Osteoblast (primary cell): Measurements from ENCODE around the gene PADI3. TPM values are rescaled to one million over a fixed set of nuclear protein-coding genes. Genes with fewer than 3 reads are reported as not detected.

Source experiments
- DNase-seq: peaks from one replicate; pipeline ENCODE4 v3.0.0; 2011; ENCODE audit warnings: low spot score, mixed read lengths; ENCODE audit not compliant: insufficient read length; ENCODE audit errors: missing footprints
- H2AFZ ChIP-seq: 2 replicates; pipeline ENCODE4 v1.6.0; 2011; ENCODE audit warnings: mild to moderate bottlenecking, low read length
- H3K27ac ChIP-seq: 2 replicates; pipeline ENCODE4 v1.5.1; 2011; ENCODE audit warnings: mild to moderate bottlenecking, low read depth, low read length, moderate library complexity
- H3K27me3 ChIP-seq: 2 replicates; pipeline ENCODE4 v1.6.0; 2012; ENCODE audit warnings: mild to moderate bottlenecking, control low read depth, inconsistent platforms, low read length, moderate library complexity; ENCODE audit not compliant: insufficient read depth
- H3K36me3 ChIP-seq: 2 replicates; pipeline ENCODE4 v1.5.1; 2011; ENCODE audit warnings: mild to moderate bottlenecking, low read length, control low read depth, moderate library complexity; ENCODE audit not compliant: insufficient read depth
- H3K4me1 ChIP-seq: 2 replicates; pipeline ENCODE4 v1.5.1; 2011; ENCODE audit warnings: mild to moderate bottlenecking, low read length, control low read depth, moderate library complexity; ENCODE audit not compliant: insufficient read depth
- H3K4me2 ChIP-seq: 2 replicates; pipeline ENCODE4 v1.6.0; 2011; ENCODE audit warnings: mild to moderate bottlenecking, low read length; ENCODE audit not compliant: insufficient read depth
- H3K4me3 ChIP-seq: fragments of 200-600 bp; sonication (generic); 3 replicates; pipeline ENCODE4 v1.5.1; 2012; ENCODE audit warnings: mild to moderate bottlenecking, low read length, inconsistent platforms; ENCODE audit not compliant: insufficient read depth
- H3K79me2 ChIP-seq: 2 replicates; pipeline ENCODE4 v1.6.0; 2012; ENCODE audit warnings: mild to moderate bottlenecking, low read length, control low read depth, inconsistent platforms; ENCODE audit not compliant: insufficient read depth
- H3K9me3 ChIP-seq: 2 replicates; pipeline ENCODE4 v1.5.1; 2011; ENCODE audit warnings: low read depth, low read length, control low read depth
- H4K20me1 ChIP-seq: 2 replicates; pipeline ENCODE4 v1.6.0; 2012; ENCODE audit warnings: mild to moderate bottlenecking, low read length, control low read depth; ENCODE audit not compliant: insufficient read depth
- total RNA-seq: library from RNA; depleted of rRNA; stranded (reverse); fragments of >200 nt; gene quantifications from 2 replicates; pipeline ENCODE4 v1.2.3, GENCODE V29; 2012
- TF ChIP-seq, protein P1 (sequence below): IDR thresholded peaks from 2 replicates; pipeline ENCODE4 v1.5.1; 2011; ENCODE audit warnings: mild to moderate bottlenecking, low read depth, low read length, moderate library complexity; ENCODE audit errors: extremely low read depth

PADI3 gene
- total RNA-seq, 1 donor, result not detected

- Histone ChIP-seq H3K27me3 (peaks cover 4% of the 10 kb centered on the region), H3K4me1 (peaks cover 5% of the 10 kb centered on the region), H3K79me2 (no peaks in the 10 kb centered on the region), H3K4me2 (no peak overlapping the region), H2AFZ (no peak overlapping the region), H3K36me3 (no peaks in the 10 kb centered on the region), H3K27ac (no peak overlapping the region), H4K20me1 (no peaks in the 10 kb centered on the region), H3K9me3 (no peaks in the 10 kb centered on the region), H3K4me3 (no peak overlapping the region)
- TF ChIP-seq, protein P1, sequence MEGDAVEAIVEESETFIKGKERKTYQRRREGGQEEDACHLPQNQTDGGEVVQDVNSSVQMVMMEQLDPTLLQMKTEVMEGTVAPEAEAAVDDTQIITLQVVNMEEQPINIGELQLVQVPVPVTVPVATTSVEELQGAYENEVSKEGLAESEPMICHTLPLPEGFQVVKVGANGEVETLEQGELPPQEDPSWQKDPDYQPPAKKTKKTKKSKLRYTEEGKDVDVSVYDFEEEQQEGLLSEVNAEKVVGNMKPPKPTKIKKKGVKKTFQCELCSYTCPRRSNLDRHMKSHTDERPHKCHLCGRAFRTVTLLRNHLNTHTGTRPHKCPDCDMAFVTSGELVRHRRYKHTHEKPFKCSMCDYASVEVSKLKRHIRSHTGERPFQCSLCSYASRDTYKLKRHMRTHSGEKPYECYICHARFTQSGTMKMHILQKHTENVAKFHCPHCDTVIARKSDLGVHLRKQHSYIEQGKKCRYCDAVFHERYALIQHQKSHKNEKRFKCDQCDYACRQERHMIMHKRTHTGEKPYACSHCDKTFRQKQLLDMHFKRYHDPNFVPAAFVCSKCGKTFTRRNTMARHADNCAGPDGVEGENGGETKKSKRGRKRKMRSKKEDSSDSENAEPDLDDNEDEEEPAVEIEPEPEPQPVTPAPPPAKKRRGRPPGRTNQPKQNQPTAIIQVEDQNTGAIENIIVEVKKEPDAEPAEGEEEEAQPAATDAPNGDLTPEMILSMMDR, result no peak
- DNase-seq, result no peak
Observed at GRCh38 chr1:17218939-17219338, 30.0 kb upstream of the PADI3 start.

GRCh38 chr1:17220287-17220686 is 28.6 kb upstream of the PADI3 start:
- H3K79me2 ChIP-seq, result no peaks in the 10 kb centered on the region
- no peak overlapping the region for H3K4me3 ChIP-seq
- no peaks in the 10 kb centered on the region for H3K36me3 ChIP-seq
- H3K9me3 ChIP-seq, result no peaks in the 10 kb centered on the region
- H4K20me1 ChIP-seq, result no peaks in the 10 kb centered on the region
- peaks cover 4% of the 10 kb centered on the region for H3K27me3 ChIP-seq
- H3K27ac ChIP-seq, result no peak overlapping the region
- TF ChIP-seq, protein P1, result no peak
- no peak overlapping the region for H2AFZ ChIP-seq
- H3K4me1 ChIP-seq, result peaks cover 5% of the 10 kb centered on the region
- no peak overlapping the region for H3K4me2 ChIP-seq
- no peak for DNase-seq

DNA sequence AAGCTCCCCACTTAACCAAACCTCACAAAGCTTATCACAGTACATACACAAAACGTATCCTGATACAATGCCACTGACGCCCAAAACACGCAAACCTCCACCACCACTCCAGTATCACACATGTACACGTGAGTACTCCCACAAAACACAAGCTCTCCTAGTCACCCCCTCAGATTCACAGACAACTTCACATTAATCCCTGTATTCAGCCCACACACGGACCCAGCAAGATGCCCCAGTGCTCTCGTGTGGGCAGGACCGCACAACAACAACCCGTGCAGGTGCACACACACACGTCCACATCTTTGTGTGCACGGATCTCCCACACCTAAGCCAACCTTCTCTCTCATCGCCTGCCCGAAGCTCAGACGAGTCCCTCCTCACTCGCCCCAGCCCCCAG is 26.3 kb upstream of the PADI3 start:
- Histone ChIP-seq H4K20me1 (no peaks in the 10 kb centered on the region), H3K27ac (no peak overlapping the region), H3K4me1 (peaks cover 7% of the 10 kb centered on the region), H3K27me3 (peaks cover 4% of the 10 kb centered on the region), H3K4me2 (no peak overlapping the region), H3K36me3 (no peaks in the 10 kb centered on the region), H3K9me3 (no peaks in the 10 kb centered on the region), H2AFZ (no peak overlapping the region), H3K4me3 (no peak overlapping the region), H3K79me2 (no peaks in the 10 kb centered on the region)
- peak; percentile 80 for DNase-seq
- TF ChIP-seq, protein P1, result no peak

DNA sequence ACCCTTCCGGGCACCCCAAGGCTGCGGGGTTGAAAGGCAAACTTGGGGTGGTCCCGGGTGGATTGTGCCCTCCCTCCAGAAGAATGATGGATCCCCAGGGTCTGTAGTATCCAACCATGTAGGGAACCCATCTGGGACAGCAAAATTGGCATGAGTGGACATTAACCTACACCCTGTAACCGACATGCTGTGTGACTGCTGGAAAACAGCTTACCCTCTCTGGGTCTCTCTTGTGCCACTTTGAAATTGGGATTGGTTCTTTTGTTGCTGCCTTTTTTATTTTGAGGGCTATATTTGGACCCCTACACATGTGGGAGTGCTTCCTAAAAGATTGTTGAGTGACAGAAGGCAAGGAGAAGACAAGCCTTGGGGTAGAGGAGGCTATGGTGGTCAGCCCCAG is 24.5 kb upstream of the PADI3 start:
- Histone ChIP-seq H3K9me3 (no peaks in the 10 kb centered on the region), H2AFZ (no peak overlapping the region), H4K20me1 (no peaks in the 10 kb centered on the region), H3K4me1 (peaks cover 7% of the 10 kb centered on the region), H3K36me3 (no peaks in the 10 kb centered on the region), H3K4me3 (no peak overlapping the region), H3K27ac (no peak overlapping the region), H3K27me3 (peaks cover 4% of the 10 kb centered on the region), H3K4me2 (no peak overlapping the region), H3K79me2 (no peaks in the 10 kb centered on the region)
- TF ChIP-seq, protein P1, result no peak
- no peak for DNase-seq
